H1 (cell line): ENCODE data around the gene STH. TPM values are rescaled to one million over a fixed set of nuclear protein-coding genes. Genes with fewer than 3 reads are reported as not detected.

Experiments
- ASH2L ChIP-seq: fragments of 200-600, 300-600 bp; sonication (generic); IDR thresholded peaks from one replicate; pipeline ENCODE4 v1.7.1; 2017; ENCODE audit warnings: low read length
- FOSL1 ChIP-seq: IDR thresholded peaks from 2 replicates; pipeline ENCODE4 v1.6.1; 2011; ENCODE audit warnings: mild to moderate bottlenecking, low read depth, low read length, moderate library complexity; ENCODE audit not compliant: insufficient read depth
- NRF1 ChIP-seq: IDR thresholded peaks from 2 replicates; pipeline ENCODE4 v1.6.1; 2011; ENCODE audit warnings: mild to moderate bottlenecking, low read depth, low read length, improper control_type of control experiment
- TAF1 ChIP-seq: IDR thresholded peaks from 2 replicates; pipeline ENCODE4 v1.6.1; 2011; ENCODE audit warnings: mild to moderate bottlenecking, low read depth, low read length
- TBP ChIP-seq: IDR thresholded peaks from 2 replicates; pipeline ENCODE4 v1.6.1; 2011; ENCODE audit warnings: low read depth, low read length, improper control_type of control experiment
- polyA plus RNA-seq, 7 experiments: library from polyadenylated mRNA; depleted of rRNA in 3 of 7; stranded (reverse) in 5 of 7; unstranded in 2 of 7; fragments of >200 nt in 5 of 7; fragments of 200-250 nt in 2 of 7; gene quantifications; 1 replicate in 5 of 7; 2 replicates in 1 of 7; 4 replicates in 1 of 7; pipeline versions ENCODE4 v1.2.1 to v1.2.3, GENCODE V29; 2011 to 2013; ENCODE audit warnings: missing spikeins in 2 of 7, mixed read lengths in 2 of 7
- total RNA-seq: library from RNA; stranded (reverse); fragmentation: NEBNext Ultra II Directional; extraction: Animal tissue kit (Norgen Biotek cat#: 25700); gene quantifications from 2 replicates; pipeline ENCODE4 v1.2.1, GENCODE V29; 2021

The STH gene
- total and polyA plus RNA-seq, 2 of the 8 experiments (the other 6 are each of a cell fraction or from before 2014, with no cell fraction given): not detected

- TF ChIP-seq FOSL1 (no peak), NRF1 (no peak), TBP (no peak), TAF1 (no peak), ASH2L (no peak)
- TF ChIP-seq, all 59 proteins: peak for 0
Measured at GRCh38 chr17:46025060-46025459, 26.0 kb downstream of the STH start (continued).
